ENCODE data around the gene SH3PXD2B.

SH3PXD2B gene

GRCh38 chr5:172319708-172320441 lies 134.4 kb downstream of the SH3PXD2B start:
- no peak for DNase-seq (ENCODE audit: insufficient read length, low spot score)

DNA sequence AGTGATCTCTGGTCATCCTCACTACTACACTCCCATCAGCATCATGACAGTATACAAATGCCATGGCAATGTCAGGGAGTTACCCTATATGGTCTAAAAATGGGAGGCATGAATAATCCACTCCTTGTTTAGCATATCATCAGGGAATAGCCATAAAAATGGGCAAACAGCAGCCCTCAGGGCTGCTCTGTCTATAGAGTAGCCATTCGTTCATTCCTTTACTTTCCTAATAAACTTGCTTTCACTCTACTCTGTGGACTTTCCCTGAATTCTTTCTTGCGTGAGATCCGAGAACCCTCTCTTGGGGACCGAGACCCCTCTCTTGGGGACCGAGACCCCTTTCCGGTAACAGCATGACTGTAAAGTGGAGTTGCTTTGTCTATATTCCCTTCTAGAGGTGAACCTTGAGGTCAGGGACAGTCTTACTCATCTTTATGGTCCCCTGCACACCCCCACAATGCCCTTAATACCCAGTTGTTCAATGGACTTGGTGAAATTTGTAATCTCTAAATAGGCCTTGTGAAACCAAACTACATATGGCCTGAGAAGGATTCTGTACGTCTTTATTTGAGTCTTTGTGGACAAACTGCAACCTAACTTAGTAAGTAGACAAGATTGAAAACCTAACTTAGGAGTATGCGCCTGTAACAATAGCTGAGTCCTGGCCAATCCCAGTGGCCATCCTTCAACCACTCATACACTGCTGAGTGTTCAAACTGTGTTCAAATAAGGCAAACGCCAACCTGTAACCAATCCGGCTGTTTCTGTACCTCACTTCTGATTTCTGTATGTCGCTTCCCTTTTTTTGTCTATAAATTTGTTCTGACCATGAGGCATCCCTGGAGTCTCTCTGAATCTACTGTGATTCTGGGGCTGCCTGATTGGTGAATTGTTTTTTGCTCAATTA lies 138.5 kb downstream of the SH3PXD2B start:
- TF ChIP-seq, protein P1, sequence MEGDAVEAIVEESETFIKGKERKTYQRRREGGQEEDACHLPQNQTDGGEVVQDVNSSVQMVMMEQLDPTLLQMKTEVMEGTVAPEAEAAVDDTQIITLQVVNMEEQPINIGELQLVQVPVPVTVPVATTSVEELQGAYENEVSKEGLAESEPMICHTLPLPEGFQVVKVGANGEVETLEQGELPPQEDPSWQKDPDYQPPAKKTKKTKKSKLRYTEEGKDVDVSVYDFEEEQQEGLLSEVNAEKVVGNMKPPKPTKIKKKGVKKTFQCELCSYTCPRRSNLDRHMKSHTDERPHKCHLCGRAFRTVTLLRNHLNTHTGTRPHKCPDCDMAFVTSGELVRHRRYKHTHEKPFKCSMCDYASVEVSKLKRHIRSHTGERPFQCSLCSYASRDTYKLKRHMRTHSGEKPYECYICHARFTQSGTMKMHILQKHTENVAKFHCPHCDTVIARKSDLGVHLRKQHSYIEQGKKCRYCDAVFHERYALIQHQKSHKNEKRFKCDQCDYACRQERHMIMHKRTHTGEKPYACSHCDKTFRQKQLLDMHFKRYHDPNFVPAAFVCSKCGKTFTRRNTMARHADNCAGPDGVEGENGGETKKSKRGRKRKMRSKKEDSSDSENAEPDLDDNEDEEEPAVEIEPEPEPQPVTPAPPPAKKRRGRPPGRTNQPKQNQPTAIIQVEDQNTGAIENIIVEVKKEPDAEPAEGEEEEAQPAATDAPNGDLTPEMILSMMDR (IDR thresholded peaks at IDR 0.05; ENCODE audit: insufficient read depth, missing control alignments), result no peak

More at GRCh38 chr5:172319708-172320441, 134.4 kb downstream of the SH3PXD2B start:
- TF ChIP-seq, protein P1 (IDR thresholded peaks at IDR 0.05; ENCODE audit: insufficient read depth, missing control alignments), result no peak
- FAIRE-seq, result no peak

GRCh38 chr5:172313915-172314314 lies 140.4 kb downstream of the SH3PXD2B start:
- no peak for FAIRE-seq
- TF ChIP-seq, protein P1 (IDR thresholded peaks at IDR 0.05; ENCODE audit: insufficient read depth, missing control alignments), result no peak
- DNase-seq (ENCODE audit: insufficient read length, low spot score), result no peak

More for the DNA sequence above, 138.5 kb downstream of the SH3PXD2B start:
- DNase-seq (ENCODE audit: insufficient read length, low spot score) (no peak), FAIRE-seq (no peak)

- DNase-seq (ENCODE audit: insufficient read length, low spot score) (no peak), FAIRE-seq (no peak)
- TF ChIP-seq, protein P1 (IDR thresholded peaks at IDR 0.05; ENCODE audit: insufficient read depth, missing control alignments), result no peak
Measured at GRCh38 chr5:172312286-172312685, 142.0 kb downstream of the SH3PXD2B start.

DNA sequence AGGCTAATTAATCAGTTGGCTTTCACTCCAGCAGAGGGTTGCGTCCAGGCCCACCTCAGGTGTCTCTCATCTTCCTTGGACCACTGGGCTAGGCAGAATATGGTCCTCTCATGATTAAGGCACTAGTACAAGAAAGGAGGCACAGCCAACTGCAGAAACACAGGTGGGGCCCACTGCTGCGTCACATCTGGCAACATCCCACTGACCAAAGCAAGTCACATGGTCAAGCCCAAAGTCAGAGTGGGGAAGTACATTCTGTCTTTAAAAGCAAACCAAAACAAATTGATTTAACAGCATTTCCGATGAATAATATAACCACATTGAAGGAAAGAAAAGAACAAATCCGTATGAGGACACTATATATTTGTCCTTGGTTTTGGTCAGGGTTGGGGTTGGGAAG lies 142.7 kb downstream of the SH3PXD2B start:
- DNase-seq (ENCODE audit: insufficient read length, low spot score) (no peak), FAIRE-seq (no peak)
- TF ChIP-seq, protein P1 (IDR thresholded peaks at IDR 0.05; ENCODE audit: insufficient read depth, missing control alignments), result no peak

GRCh38 chr5:172311026-172311425 lies 143.3 kb downstream of the SH3PXD2B start:
- no peak for DNase-seq (ENCODE audit: insufficient read length, low spot score)
- TF ChIP-seq, protein P1 (IDR thresholded peaks at IDR 0.05; ENCODE audit: insufficient read depth, missing control alignments), result no peak
- no peak for FAIRE-seq
